ENCODE results near the gene RCN2. TPM values are rescaled to one million over a fixed set of nuclear protein-coding genes. Genes with fewer than 3 reads are reported as not detected.

Gene RCN2
- total RNA-seq, 1 experiment from 2014 or later: 132 TPM

- in situ Hi-C loops (cut with HindIII; ENCODE audit: low pct_unique_long_range_greater_than_20kb, low sequenced_read_pairs): no loop called here
- no peak for DNase-seq (ENCODE audit: low read depth, low spot score)
Observed at GRCh38 chr15:76999996-77000395, 68.4 kb downstream of the RCN2 start.

GRCh38 chr15:77001351-77001750, 69.8 kb downstream of the RCN2 start:
- no peak for DNase-seq (ENCODE audit: low read depth, low spot score)
- in situ Hi-C loops (cut with HindIII; ENCODE audit: low pct_unique_long_range_greater_than_20kb, low sequenced_read_pairs): no loop called here

- in situ Hi-C loops (cut with HindIII; ENCODE audit: low pct_unique_long_range_greater_than_20kb, low sequenced_read_pairs): no loop called here
- no peak for DNase-seq (ENCODE audit: low read depth, low spot score)
Observed at GRCh38 chr15:77001966-77002365, 70.4 kb downstream of the RCN2 start.

- in situ Hi-C loops (cut with HindIII; ENCODE audit: low pct_unique_long_range_greater_than_20kb, low sequenced_read_pairs): no loop called here
- DNase-seq (ENCODE audit: low read depth, low spot score): no peak
Observed at GRCh38 chr15:77002436-77002835, 70.9 kb downstream of the RCN2 start.

- in situ Hi-C loops (cut with HindIII; ENCODE audit: low pct_unique_long_range_greater_than_20kb, low sequenced_read_pairs): no loop called here
- no peak for DNase-seq (ENCODE audit: low read depth, low spot score)
Observed at GRCh38 chr15:77002954-77003912, 71.7 kb downstream of the RCN2 start.

Small RNAs within 50 kb of the gene (small RNA-seq; reads per million reads assigned to genes)
- 0 to 0.05 reads per million in 2 experiments for gene RN7SL278P

Other genes with a start within 250 kb of the RCN2 start
- 11.8 and 12.7 TPM in 2 replicates for gene SCAPER, start 26.4 kb upstream of the RCN2 start, total RNA-seq (2014; rRNA removed; shearing (Covaris generic))
- gene PSTPIP1, start 63.4 kb downstream of the RCN2 start, total RNA-seq (2014; rRNA removed; shearing (Covaris generic)): not detected in 2 replicates
- 460 and 489 TPM in 2 replicates for gene TSPAN3, start 139.4 kb downstream of the RCN2 start, total RNA-seq (2014; rRNA removed; shearing (Covaris generic))